ENCODE data around the gene OSTN. TPM values are rescaled to one million over a fixed set of nuclear protein-coding genes. Genes with fewer than 3 reads are reported as not detected.

Gene OSTN
- total RNA-seq, 1 experiment from 2014 or later: not detected

DNA sequence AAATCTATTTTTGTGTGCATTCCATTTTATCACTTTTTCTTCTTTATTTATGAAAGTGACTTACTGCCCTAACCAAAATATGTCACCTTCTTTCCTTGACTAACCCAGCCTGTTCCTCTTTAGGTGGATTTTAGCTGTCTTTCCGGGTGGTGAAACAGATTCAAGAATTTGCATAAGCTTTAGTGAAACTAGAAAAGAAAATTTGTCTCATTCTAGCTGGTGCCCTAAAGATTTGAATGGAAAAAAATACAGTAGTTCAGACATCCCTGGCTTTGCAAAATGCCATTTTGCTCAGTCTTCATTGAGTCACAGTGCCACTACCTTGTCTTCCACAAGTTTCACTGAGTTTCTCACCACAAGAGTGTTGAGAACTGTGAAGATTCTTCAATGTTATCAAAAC is 102.0 kb downstream of the OSTN start:
- H3K36me3 ChIP-seq (ENCODE audit: control insufficient read depth in 1 of 2, insufficient read depth in 2 of 2, low read length in 2 of 2): no peaks in the 10 kb centered on the region
- H2AFZ ChIP-seq (ENCODE audit: low read depth, low read length, poor library complexity, severe bottlenecking): no peak overlapping the region
- H3K79me2 ChIP-seq (ENCODE audit: insufficient read depth, low read length): no peaks in the 10 kb centered on the region
- no peak for DNase-seq (ENCODE audit: low read depth, low spot score)
- ChIA-PET CTCF (no interaction called here), POLR2A (no interaction called here), RAD21 (ENCODE audit: low non-redundant PET in 1 of 2, low total read pairs in 2 of 2, uncharacterized antibody in 2 of 2, unreplicated experiment in 2 of 2) (no interaction called here)
- H3K9me3 ChIP-seq (ENCODE audit: control insufficient read depth in 1 of 2, insufficient read depth in 1 of 2, low read depth in 1 of 2, low read length in 2 of 2): no peaks in the 10 kb centered on the region
- no TSS peak for BruUV-seq (replicated peaks)
- H3K4me2 ChIP-seq (ENCODE audit: low read length): no peak overlapping the region
- no peaks in the 10 kb centered on the region for H3K4me1 ChIP-seq (ENCODE audit: control insufficient read depth in 1 of 2, insufficient read depth in 2 of 2, low read length in 2 of 2)
- no peaks in the 10 kb centered on the region for H3K27me3 ChIP-seq (ENCODE audit: insufficient read depth, low read length)
- no peak overlapping the region for H3K9ac ChIP-seq (ENCODE audit: low read length)
- no peak overlapping the region for H3K4me3 ChIP-seq (replicated peaks in 1 of 2; ENCODE audit: low read depth in 1 of 2, low read length in 2 of 2)
- no peaks in the 10 kb centered on the region for H3K9me2 ChIP-seq (ENCODE audit: insufficient read depth)
- H4K20me1 ChIP-seq (ENCODE audit: insufficient read depth): no peaks in the 10 kb centered on the region
- intact Hi-C loops (cut with micrococcal nuclease): no loop called here
- TF ChIP-seq, protein P1, sequence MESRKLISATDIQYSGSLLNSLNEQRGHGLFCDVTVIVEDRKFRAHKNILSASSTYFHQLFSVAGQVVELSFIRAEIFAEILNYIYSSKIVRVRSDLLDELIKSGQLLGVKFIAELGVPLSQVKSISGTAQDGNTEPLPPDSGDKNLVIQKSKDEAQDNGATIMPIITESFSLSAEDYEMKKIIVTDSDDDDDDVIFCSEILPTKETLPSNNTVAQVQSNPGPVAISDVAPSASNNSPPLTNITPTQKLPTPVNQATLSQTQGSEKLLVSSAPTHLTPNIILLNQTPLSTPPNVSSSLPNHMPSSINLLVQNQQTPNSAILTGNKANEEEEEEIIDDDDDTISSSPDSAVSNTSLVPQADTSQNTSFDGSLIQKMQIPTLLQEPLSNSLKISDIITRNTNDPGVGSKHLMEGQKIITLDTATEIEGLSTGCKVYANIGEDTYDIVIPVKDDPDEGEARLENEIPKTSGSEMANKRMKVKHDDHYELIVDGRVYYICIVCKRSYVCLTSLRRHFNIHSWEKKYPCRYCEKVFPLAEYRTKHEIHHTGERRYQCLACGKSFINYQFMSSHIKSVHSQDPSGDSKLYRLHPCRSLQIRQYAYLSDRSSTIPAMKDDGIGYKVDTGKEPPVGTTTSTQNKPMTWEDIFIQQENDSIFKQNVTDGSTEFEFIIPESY (IDR thresholded peaks at IDR 0.05; ENCODE audit: extremely low read depth, insufficient replicate concordance, low read length): no peak
- TF ChIP-seq, protein P2, sequence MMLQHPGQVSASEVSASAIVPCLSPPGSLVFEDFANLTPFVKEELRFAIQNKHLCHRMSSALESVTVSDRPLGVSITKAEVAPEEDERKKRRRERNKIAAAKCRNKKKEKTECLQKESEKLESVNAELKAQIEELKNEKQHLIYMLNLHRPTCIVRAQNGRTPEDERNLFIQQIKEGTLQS (IDR thresholded peaks at IDR 0.05): no peak
- TF ChIP-seq CEBPB (IDR thresholded peaks at IDR 0.05; ENCODE audit: low read depth) (no peak), EGR1 (IDR thresholded peaks at IDR 0.05; ENCODE audit: low read depth) (no peak)
- ATAC-seq: no peak
- no peak overlapping the region for H3K27ac ChIP-seq (ENCODE audit: low read depth, low read length)

DNA sequence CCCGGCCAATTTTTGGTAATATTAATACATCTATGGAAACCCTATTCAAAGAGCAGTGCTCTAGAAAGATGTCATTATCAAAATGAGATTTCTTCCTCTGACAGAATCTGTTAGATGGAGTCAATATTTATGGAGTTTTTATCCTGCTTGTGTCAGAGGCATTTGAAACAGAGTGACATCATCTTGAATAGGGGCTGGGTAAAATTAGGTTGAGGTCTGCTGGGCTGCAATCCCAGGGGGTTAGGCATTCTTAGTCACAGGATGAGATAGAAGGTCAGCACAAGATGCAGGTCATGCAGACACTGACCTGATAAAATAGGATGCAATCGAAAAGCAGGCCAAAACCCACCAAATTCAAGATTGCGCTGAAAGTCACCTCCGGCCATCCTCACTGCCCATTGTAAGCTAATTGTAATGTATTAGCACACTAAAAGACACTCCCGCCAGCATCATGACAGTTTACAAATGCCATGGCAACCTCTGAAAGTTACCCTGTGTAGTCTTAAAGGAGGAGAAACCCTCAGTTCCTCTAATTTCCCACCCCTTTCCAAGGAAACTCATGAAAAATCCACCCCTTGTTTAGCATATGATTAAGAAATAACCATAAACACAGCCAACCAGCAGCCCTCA is 102.9 kb downstream of the OSTN start:
- H3K9me2 ChIP-seq (ENCODE audit: insufficient read depth): no peaks in the 10 kb centered on the region
- POLR2A ChIA-PET: no interaction called here
- no peaks in the 10 kb centered on the region for H3K27me3 ChIP-seq (ENCODE audit: insufficient read depth, low read length)
- no TSS peak for BruUV-seq (replicated peaks)
- no peaks in the 10 kb centered on the region for H3K4me1 ChIP-seq (ENCODE audit: control insufficient read depth in 1 of 2, insufficient read depth in 2 of 2, low read length in 2 of 2)
- intact Hi-C loops (cut with micrococcal nuclease): no loop called here
- H4K20me1 ChIP-seq (ENCODE audit: insufficient read depth): no peaks in the 10 kb centered on the region
- no peak overlapping the region for H2AFZ ChIP-seq (ENCODE audit: low read depth, low read length, poor library complexity, severe bottlenecking)
- ATAC-seq (no peak), DNase-seq (ENCODE audit: low read depth, low spot score) (no peak)
- no peak overlapping the region for H3K4me2 ChIP-seq (ENCODE audit: low read length)
- H3K9ac ChIP-seq (ENCODE audit: low read length): no peak overlapping the region
- H3K9me3 ChIP-seq (ENCODE audit: control insufficient read depth in 1 of 2, insufficient read depth in 1 of 2, low read depth in 1 of 2, low read length in 2 of 2): no peaks in the 10 kb centered on the region
- RAD21 ChIA-PET (ENCODE audit: low non-redundant PET in 1 of 2, low total read pairs in 2 of 2, uncharacterized antibody in 2 of 2, unreplicated experiment in 2 of 2): no interaction called here
- no peaks in the 10 kb centered on the region for H3K36me3 ChIP-seq (ENCODE audit: control insufficient read depth in 1 of 2, insufficient read depth in 2 of 2, low read length in 2 of 2)
- CTCF ChIA-PET: no interaction called here
- no peak overlapping the region for H3K4me3 ChIP-seq (replicated peaks in 1 of 2; ENCODE audit: low read depth in 1 of 2, low read length in 2 of 2)
- no peak overlapping the region for H3K27ac ChIP-seq (ENCODE audit: low read depth, low read length)
- H3K79me2 ChIP-seq (ENCODE audit: insufficient read depth, low read length): no peaks in the 10 kb centered on the region
- TF ChIP-seq SP1 (IDR thresholded peaks at IDR 0.05; ENCODE audit: low read depth) (no peak), FOSL1 (IDR thresholded peaks at IDR 0.05; ENCODE audit: low read depth) (no peak), POLR2A (IDR thresholded peaks at IDR 0.05; ENCODE audit: borderline replicate concordance, extremely low read depth, insufficient read depth, insufficient read length) (no peak), POLR2AphosphoS5 (IDR thresholded peaks at IDR 0.05; ENCODE audit: low read depth, low read length) (no peak), EZH2phosphoT487 (IDR thresholded peaks at IDR 0.05; ENCODE audit: borderline replicate concordance) (no peak), ZNF274 (IDR thresholded peaks at IDR 0.05; ENCODE audit: low read depth, low read length) (no peak), SIN3A (IDR thresholded peaks at IDR 0.05; ENCODE audit: low read depth) (no peak), EGR1 (IDR thresholded peaks at IDR 0.05; ENCODE audit: low read depth) (no peak), SRF (IDR thresholded peaks at IDR 0.05; ENCODE audit: low read depth) (no peak), ZFX (IDR thresholded peaks at IDR 0.05) (no peak)
- TF ChIP-seq, protein P1 (IDR thresholded peaks at IDR 0.05; ENCODE audit: extremely low read depth, insufficient replicate concordance, low read length): no peak
- TF ChIP-seq, protein P2 (IDR thresholded peaks at IDR 0.05): no peak
- TF ChIP-seq, protein P3, sequence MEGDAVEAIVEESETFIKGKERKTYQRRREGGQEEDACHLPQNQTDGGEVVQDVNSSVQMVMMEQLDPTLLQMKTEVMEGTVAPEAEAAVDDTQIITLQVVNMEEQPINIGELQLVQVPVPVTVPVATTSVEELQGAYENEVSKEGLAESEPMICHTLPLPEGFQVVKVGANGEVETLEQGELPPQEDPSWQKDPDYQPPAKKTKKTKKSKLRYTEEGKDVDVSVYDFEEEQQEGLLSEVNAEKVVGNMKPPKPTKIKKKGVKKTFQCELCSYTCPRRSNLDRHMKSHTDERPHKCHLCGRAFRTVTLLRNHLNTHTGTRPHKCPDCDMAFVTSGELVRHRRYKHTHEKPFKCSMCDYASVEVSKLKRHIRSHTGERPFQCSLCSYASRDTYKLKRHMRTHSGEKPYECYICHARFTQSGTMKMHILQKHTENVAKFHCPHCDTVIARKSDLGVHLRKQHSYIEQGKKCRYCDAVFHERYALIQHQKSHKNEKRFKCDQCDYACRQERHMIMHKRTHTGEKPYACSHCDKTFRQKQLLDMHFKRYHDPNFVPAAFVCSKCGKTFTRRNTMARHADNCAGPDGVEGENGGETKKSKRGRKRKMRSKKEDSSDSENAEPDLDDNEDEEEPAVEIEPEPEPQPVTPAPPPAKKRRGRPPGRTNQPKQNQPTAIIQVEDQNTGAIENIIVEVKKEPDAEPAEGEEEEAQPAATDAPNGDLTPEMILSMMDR (IDR thresholded peaks at IDR 0.05 in 2 of 3, conservative IDR thresholded peaks at IDR 0.05 in 1 of 3; ENCODE audit: borderline replicate concordance in 1 of 3, insufficient read depth in 1 of 3, low read depth in 2 of 3, low read length in 2 of 3): no peak

Measured in HCT116 (cell line).